Measurements from ENCODE around the gene CCDC169. TPM values are rescaled to one million over a fixed set of nuclear protein-coding genes. Genes with fewer than 3 reads are reported as not detected.

Gene CCDC169
- total RNA-seq (2021) (36.8 to 41.8 TPM (median 39.8 TPM) in 3 replicates), Bru-seq, nascent RNA (percentile 90 among the genes with signal in this experiment)
- long read RNA-seq, experiment 1, full-length matches to known transcripts = 56 of 138 reads
- long read RNA-seq, experiment 1, partial matches to known transcripts = 16 of 138 reads
- long read RNA-seq, experiment 1, other reads (novel, unspliced or antisense) = 66 of 138 reads
- long read RNA-seq, experiment 2, full-length matches to known transcripts = 9 of 31 reads
- long read RNA-seq, experiment 2, partial matches to known transcripts = 6 of 31 reads
- long read RNA-seq, experiment 2, other reads (novel, unspliced or antisense) = 16 of 31 reads
- long read RNA-seq, experiment 3, full-length matches to known transcripts = 30 of 75 reads
- long read RNA-seq, experiment 3, partial matches to known transcripts = 7 of 75 reads
- long read RNA-seq, experiment 3, other reads (novel, unspliced or antisense) = 38 of 75 reads

DNA sequence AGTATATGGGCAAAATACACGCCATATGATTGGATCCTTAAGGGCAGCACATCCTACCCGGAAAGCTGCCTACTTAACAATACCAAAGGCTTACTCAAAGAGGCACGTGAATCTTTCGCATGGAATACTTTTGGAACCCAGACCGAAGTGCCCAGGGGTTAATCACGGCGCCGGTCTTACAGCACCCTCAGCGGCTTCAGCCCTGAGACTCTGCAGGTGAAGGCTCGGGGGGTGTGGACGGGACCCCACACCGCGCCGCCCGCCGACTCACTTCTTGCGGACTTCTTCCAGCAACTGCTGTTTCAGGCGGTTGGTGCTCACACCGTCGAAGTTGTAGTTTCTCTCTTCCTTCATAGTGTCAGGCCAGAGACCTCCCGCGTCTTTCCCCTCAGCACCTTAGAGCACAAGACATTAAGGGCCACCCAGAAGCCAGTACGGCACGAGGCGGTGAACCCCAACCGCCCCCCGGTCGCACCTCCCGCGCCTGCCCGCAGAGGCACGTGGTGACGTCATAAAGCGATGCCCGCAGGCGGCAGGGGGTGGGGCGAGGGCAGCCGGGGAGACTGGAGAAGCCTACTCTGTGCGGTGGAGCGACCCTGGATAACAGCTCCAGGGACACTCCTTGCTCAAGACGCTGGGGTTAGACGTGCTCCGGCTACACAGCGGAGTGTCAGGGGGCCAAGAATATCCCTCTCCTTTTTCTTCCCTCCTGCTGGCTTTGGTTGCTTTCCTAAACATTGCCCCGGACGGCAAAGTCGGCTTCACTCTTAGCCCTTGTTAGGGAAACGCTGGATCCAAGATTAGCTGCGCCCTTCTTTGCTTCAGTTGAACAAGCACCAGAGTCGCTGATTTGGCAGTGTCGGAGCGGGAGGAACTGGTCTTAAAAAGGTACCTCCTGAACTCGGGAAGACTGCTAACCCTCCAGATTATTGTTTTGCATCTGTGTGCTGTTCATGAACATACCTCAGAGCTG, at the start of gene CCDC169:
Gene CCDC169, minus strand, starts transcription at position 449 of the 973 bp plus-strand sequence. Its CDS starts 95 bp downstream, at position 354.
- POLR2A ChIA-PET = interaction anchor here (0.5 to 2.5 kb wide), 4 partner anchors 13 to 305 kb away, joined by 3 to 13 read pairs (median 3); partner anchors contain the start of gene SPART
- Mint-ChIP-seq H3K4me3 (peak within 1 kb of the TSS; percentile 86), H3K9me3 (peaks cover 9% of the 10 kb centered on the region), H3K36me3 (peaks cover 25% of the 10 kb centered on the region), H3K4me1 (peaks cover 65% of the 10 kb centered on the region), H3K27ac (peak within 1 kb of the TSS; percentile 100), H3K27me3 (ENCODE audit: low read depth) (no peaks in the 10 kb centered on the region)
- CTCF ChIA-PET = interaction anchor here (1.2 to 3.2 kb wide), 3 partner anchors 15 to 49 kb away, joined by 3 to 12 read pairs (median 3); no protein-coding TSS in a partner anchor
- DNase-seq (ENCODE audit: low spot score) (peak; percentile 93), ATAC-seq (peak; percentile 76)
- TF ChIP-seq ZNF263 (CRISPR knock-in tag; IDR thresholded peaks at IDR 0.05; ENCODE audit: low read depth) (no peak), ZNF396 (CRISPR knock-in tag; IDR thresholded peaks at IDR 0.05; ENCODE audit: borderline replicate concordance) (no peak), RORB (CRISPR knock-in tag; IDR thresholded peaks at IDR 0.05) (no peak), ZNF219 (CRISPR knock-in tag; IDR thresholded peaks at IDR 0.05; ENCODE audit: borderline replicate concordance) (peak; percentile 86; the same call in 1 of the 2 replicates), ZBTB21 (CRISPR knock-in tag; IDR thresholded peaks at IDR 0.05; ENCODE audit: borderline replicate concordance) (peak; percentile 96), FOXK1 (CRISPR knock-in tag; IDR thresholded peaks at IDR 0.05) (peak; percentile 70; the same call in 1 of the 2 replicates), TEAD1 (CRISPR knock-in tag; IDR thresholded peaks at IDR 0.05) (peak; percentile 91), ZNF671 (CRISPR knock-in tag; IDR thresholded peaks at IDR 0.05) (peak; percentile 51; the same call in 1 of the 2 replicates), GTF2I (CRISPR knock-in tag; conservative IDR thresholded peaks at IDR 0.05) (no peak), JUN (CRISPR knock-in tag; IDR thresholded peaks at IDR 0.05) (peak; percentile 87), ZNF423 (CRISPR knock-in tag; IDR thresholded peaks at IDR 0.05) (no peak), TEAD4 (CRISPR knock-in tag; IDR thresholded peaks at IDR 0.05) (peak; percentile 46; the same call in 1 of the 2 replicates)
- TF ChIP-seq, protein P1, sequence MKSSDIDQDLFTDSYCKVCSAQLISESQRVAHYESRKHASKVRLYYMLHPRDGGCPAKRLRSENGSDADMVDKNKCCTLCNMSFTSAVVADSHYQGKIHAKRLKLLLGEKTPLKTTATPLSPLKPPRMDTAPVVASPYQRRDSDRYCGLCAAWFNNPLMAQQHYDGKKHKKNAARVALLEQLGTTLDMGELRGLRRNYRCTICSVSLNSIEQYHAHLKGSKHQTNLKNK (CRISPR knock-in tag; IDR thresholded peaks at IDR 0.05) = no peak
- TF ChIP-seq, protein P2, sequence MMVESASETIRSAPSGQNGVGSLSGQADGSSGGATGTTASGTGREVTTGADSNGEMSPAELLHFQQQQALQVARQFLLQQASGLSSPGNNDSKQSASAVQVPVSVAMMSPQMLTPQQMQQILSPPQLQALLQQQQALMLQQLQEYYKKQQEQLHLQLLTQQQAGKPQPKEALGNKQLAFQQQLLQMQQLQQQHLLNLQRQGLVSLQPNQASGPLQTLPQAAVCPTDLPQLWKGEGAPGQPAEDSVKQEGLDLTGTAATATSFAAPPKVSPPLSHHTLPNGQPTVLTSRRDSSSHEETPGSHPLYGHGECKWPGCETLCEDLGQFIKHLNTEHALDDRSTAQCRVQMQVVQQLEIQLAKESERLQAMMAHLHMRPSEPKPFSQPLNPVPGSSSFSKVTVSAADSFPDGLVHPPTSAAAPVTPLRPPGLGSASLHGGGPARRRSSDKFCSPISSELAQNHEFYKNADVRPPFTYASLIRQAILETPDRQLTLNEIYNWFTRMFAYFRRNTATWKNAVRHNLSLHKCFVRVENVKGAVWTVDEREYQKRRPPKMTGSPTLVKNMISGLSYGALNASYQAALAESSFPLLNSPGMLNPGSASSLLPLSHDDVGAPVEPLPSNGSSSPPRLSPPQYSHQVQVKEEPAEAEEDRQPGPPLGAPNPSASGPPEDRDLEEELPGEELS (CRISPR knock-in tag; IDR thresholded peaks at IDR 0.05) = peak; percentile 59
- TF ChIP-seq, protein P3, sequence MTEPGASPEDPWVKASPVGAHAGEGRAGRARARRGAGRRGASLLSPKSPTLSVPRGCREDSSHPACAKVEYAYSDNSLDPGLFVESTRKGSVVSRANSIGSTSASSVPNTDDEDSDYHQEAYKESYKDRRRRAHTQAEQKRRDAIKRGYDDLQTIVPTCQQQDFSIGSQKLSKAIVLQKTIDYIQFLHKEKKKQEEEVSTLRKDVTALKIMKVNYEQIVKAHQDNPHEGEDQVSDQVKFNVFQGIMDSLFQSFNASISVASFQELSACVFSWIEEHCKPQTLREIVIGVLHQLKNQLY (CRISPR knock-in tag; IDR thresholded peaks at IDR 0.05) = peak; percentile 36; the same call in 1 of the 2 replicates
- TF ChIP-seq, protein P4, sequence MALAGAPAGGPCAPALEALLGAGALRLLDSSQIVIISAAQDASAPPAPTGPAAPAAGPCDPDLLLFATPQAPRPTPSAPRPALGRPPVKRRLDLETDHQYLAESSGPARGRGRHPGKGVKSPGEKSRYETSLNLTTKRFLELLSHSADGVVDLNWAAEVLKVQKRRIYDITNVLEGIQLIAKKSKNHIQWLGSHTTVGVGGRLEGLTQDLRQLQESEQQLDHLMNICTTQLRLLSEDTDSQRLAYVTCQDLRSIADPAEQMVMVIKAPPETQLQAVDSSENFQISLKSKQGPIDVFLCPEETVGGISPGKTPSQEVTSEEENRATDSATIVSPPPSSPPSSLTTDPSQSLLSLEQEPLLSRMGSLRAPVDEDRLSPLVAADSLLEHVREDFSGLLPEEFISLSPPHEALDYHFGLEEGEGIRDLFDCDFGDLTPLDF (CRISPR knock-in tag; IDR thresholded peaks at IDR 0.05) = 0 out of 2 replicates have a peak, but pooled peaks have one; percentile 30
- TF ChIP-seq, protein P5, sequence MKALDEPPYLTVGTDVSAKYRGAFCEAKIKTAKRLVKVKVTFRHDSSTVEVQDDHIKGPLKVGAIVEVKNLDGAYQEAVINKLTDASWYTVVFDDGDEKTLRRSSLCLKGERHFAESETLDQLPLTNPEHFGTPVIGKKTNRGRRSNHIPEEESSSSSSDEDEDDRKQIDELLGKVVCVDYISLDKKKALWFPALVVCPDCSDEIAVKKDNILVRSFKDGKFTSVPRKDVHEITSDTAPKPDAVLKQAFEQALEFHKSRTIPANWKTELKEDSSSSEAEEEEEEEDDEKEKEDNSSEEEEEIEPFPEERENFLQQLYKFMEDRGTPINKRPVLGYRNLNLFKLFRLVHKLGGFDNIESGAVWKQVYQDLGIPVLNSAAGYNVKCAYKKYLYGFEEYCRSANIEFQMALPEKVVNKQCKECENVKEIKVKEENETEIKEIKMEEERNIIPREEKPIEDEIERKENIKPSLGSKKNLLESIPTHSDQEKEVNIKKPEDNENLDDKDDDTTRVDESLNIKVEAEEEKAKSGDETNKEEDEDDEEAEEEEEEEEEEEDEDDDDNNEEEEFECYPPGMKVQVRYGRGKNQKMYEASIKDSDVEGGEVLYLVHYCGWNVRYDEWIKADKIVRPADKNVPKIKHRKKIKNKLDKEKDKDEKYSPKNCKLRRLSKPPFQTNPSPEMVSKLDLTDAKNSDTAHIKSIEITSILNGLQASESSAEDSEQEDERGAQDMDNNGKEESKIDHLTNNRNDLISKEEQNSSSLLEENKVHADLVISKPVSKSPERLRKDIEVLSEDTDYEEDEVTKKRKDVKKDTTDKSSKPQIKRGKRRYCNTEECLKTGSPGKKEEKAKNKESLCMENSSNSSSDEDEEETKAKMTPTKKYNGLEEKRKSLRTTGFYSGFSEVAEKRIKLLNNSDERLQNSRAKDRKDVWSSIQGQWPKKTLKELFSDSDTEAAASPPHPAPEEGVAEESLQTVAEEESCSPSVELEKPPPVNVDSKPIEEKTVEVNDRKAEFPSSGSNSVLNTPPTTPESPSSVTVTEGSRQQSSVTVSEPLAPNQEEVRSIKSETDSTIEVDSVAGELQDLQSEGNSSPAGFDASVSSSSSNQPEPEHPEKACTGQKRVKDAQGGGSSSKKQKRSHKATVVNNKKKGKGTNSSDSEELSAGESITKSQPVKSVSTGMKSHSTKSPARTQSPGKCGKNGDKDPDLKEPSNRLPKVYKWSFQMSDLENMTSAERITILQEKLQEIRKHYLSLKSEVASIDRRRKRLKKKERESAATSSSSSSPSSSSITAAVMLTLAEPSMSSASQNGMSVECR (CRISPR knock-in tag; IDR thresholded peaks at IDR 0.05; ENCODE audit: borderline replicate concordance) = peak; percentile 98
- TF ChIP-seq, protein P6, sequence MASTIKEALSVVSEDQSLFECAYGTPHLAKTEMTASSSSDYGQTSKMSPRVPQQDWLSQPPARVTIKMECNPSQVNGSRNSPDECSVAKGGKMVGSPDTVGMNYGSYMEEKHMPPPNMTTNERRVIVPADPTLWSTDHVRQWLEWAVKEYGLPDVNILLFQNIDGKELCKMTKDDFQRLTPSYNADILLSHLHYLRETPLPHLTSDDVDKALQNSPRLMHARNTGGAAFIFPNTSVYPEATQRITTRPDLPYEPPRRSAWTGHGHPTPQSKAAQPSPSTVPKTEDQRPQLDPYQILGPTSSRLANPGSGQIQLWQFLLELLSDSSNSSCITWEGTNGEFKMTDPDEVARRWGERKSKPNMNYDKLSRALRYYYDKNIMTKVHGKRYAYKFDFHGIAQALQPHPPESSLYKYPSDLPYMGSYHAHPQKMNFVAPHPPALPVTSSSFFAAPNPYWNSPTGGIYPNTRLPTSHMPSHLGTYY (CRISPR knock-in tag; IDR thresholded peaks at IDR 0.05) = no peak
- TF ChIP-seq, protein P7, sequence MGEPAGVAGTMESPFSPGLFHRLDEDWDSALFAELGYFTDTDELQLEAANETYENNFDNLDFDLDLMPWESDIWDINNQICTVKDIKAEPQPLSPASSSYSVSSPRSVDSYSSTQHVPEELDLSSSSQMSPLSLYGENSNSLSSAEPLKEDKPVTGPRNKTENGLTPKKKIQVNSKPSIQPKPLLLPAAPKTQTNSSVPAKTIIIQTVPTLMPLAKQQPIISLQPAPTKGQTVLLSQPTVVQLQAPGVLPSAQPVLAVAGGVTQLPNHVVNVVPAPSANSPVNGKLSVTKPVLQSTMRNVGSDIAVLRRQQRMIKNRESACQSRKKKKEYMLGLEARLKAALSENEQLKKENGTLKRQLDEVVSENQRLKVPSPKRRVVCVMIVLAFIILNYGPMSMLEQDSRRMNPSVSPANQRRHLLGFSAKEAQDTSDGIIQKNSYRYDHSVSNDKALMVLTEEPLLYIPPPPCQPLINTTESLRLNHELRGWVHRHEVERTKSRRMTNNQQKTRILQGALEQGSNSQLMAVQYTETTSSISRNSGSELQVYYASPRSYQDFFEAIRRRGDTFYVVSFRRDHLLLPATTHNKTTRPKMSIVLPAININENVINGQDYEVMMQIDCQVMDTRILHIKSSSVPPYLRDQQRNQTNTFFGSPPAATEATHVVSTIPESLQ (CRISPR knock-in tag; IDR thresholded peaks at IDR 0.05) = no peak

All from WTC11 (cell line).